22Rv1 (cell line): ENCODE results near the gene TCERG1L.

Source experiments
- CTCF ChIP-seq: fragments of 450-650 bp; IDR thresholded peaks from 2 replicates; pipeline ENCODE4 v1.5.1; 2017; ENCODE audit warnings: mild to moderate bottlenecking
- ZFX ChIP-seq: fragments of 450-650 bp; IDR thresholded peaks from 2 replicates; pipeline ENCODE4 v1.6.1; 2017; ENCODE audit warnings: antibody characterized with exemption, borderline replicate concordance

GRCh38 chr10:131061216-131061615 lies 250.3 kb downstream of the TCERG1L start:
- TF ChIP-seq CTCF (no peak), ZFX (no peak)
